ENCODE measurements around the gene TSPAN7.

Gene TSPAN7

GRCh38 chrX:38649221-38649620 lies 87.9 kb downstream of the TSPAN7 start:
- DNase-seq (ENCODE audit: low read depth): no peak

GRCh38 chrX:38649674-38650647 lies 88.6 kb downstream of the TSPAN7 start:
- DNase-seq (ENCODE audit: low read depth): no peak

- DNase-seq (ENCODE audit: low read depth): no peak
These were observed 90.6 kb downstream of the TSPAN7 start for GRCh38 chrX:38651625-38652601.

GRCh38 chrX:38652934-38653442 lies 91.6 kb downstream of the TSPAN7 start:
- no peak for DNase-seq (ENCODE audit: low read depth)

GRCh38 chrX:38654302-38654701 lies 93.0 kb downstream of the TSPAN7 start:
- no peak for DNase-seq (ENCODE audit: low read depth)

GRCh38 chrX:38656350-38656915 lies 95.1 kb downstream of the TSPAN7 start:
- DNase-seq (ENCODE audit: low read depth): no peak

GRCh38 chrX:38657562-38657961 lies 96.2 kb downstream of the TSPAN7 start:
- no peak for DNase-seq (ENCODE audit: low read depth)

GRCh38 chrX:38660395-38661102 lies 99.2 kb downstream of the TSPAN7 start:
- DNase-seq (ENCODE audit: low read depth): no peak

- DNase-seq (ENCODE audit: low read depth): no peak
These were observed 99.7 kb downstream of the TSPAN7 start for GRCh38 chrX:38661103-38661441.

GRCh38 chrX:38661561-38661960 lies 100.2 kb downstream of the TSPAN7 start:
- DNase-seq (ENCODE audit: low read depth): no peak

GRCh38 chrX:38662640-38663039 lies 101.3 kb downstream of the TSPAN7 start:
- DNase-seq (ENCODE audit: low read depth): no peak

- DNase-seq (ENCODE audit: low read depth): no peak
These were observed 102.9 kb downstream of the TSPAN7 start for GRCh38 chrX:38664285-38664684.

GRCh38 chrX:38666909-38667308 lies 105.6 kb downstream of the TSPAN7 start:
- no peak for DNase-seq (ENCODE audit: low read depth)

GRCh38 chrX:38668771-38669170 lies 107.4 kb downstream of the TSPAN7 start:
- no peak for DNase-seq (ENCODE audit: low read depth)

- no peak for DNase-seq (ENCODE audit: low read depth)
These were observed 108.1 kb downstream of the TSPAN7 start for GRCh38 chrX:38669428-38669827.

GRCh38 chrX:38672646-38673045 lies 111.3 kb downstream of the TSPAN7 start:
- no peak for DNase-seq (ENCODE audit: low read depth)

- DNase-seq (ENCODE audit: low read depth): no peak
These were observed 114.5 kb downstream of the TSPAN7 start for GRCh38 chrX:38675856-38676255.

GRCh38 chrX:38678183-38678582 lies 116.8 kb downstream of the TSPAN7 start:
- DNase-seq (ENCODE audit: low read depth): no peak

- DNase-seq (ENCODE audit: low read depth): no peak
These were observed 117.5 kb downstream of the TSPAN7 start for GRCh38 chrX:38678821-38679220.

GRCh38 chrX:38679695-38680094 lies 118.4 kb downstream of the TSPAN7 start:
- no peak for DNase-seq (ENCODE audit: low read depth)

GRCh38 chrX:38682095-38682494 lies 120.8 kb downstream of the TSPAN7 start:
- DNase-seq (ENCODE audit: low read depth): no peak

- DNase-seq (ENCODE audit: low read depth): no peak
These were observed 131.6 kb downstream of the TSPAN7 start for GRCh38 chrX:38692961-38693360.
